Endodermal cell (in vitro differentiated cells): ENCODE data around the gene MAP2K3. TPM values are rescaled to one million over a fixed set of nuclear protein-coding genes. Genes with fewer than 3 reads are reported as not detected.

ENCODE experiments used
- DNase-seq: peaks from one replicate; pipeline ENCODE4 v3.0.0-alpha.2; 2017
- H3K27ac ChIP-seq: 2 replicates; pipeline ENCODE4 v1.5.1; 2013; ENCODE audit warnings: mild to moderate bottlenecking, low read depth, low read length, moderate library complexity
- H3K27me3 ChIP-seq: 2 replicates; pipeline ENCODE4 v1.6.1; 2013; ENCODE audit warnings: mild to moderate bottlenecking, low read length, moderate library complexity; ENCODE audit not compliant: insufficient read depth, control insufficient read depth, poor library complexity, severe bottlenecking
- H3K36me3 ChIP-seq: 2 replicates; pipeline ENCODE4 v1.7.0; 2013; ENCODE audit warnings: mild to moderate bottlenecking, low read length, moderate library complexity; ENCODE audit not compliant: control insufficient read depth, insufficient read depth
- H3K4me1 ChIP-seq: one replicate; pipeline ENCODE4 v1.7.0; 2013; ENCODE audit warnings: low read length; ENCODE audit not compliant: control insufficient read depth, insufficient read depth
- H3K4me3 ChIP-seq: 2 replicates; pipeline ENCODE4 v1.5.1; 2013; ENCODE audit warnings: mild to moderate bottlenecking, low read length, moderate library complexity
- H3K9ac ChIP-seq: 2 replicates; pipeline ENCODE4 v1.6.1; 2013; ENCODE audit warnings: mild to moderate bottlenecking, low read length, moderate library complexity; ENCODE audit not compliant: poor library complexity, severe bottlenecking; ENCODE audit errors: extremely low read depth
- H3K9me3 ChIP-seq: 2 replicates; pipeline ENCODE4 v1.6.1; 2013; ENCODE audit warnings: mild to moderate bottlenecking, low read length, moderate library complexity; ENCODE audit not compliant: control insufficient read depth
- H3K27ac Mint-ChIP-seq: 2 replicates; pipeline ENCODE4 v1.8.0; 2020; ENCODE audit warnings: mixed read lengths
- H3K27me3 Mint-ChIP-seq: 2 replicates; pipeline ENCODE4 v1.8.0; 2021; ENCODE audit warnings: mild to moderate bottlenecking, mixed read lengths; ENCODE audit not compliant: insufficient read depth
- H3K36me3 Mint-ChIP-seq: 2 replicates; pipeline ENCODE4 v1.8.0; 2020; ENCODE audit warnings: low read depth, mixed read lengths
- H3K4me1 Mint-ChIP-seq: 2 replicates; pipeline ENCODE4 v1.8.0; 2020; ENCODE audit warnings: mixed read lengths
- H3K4me3 Mint-ChIP-seq: 2 replicates; pipeline ENCODE4 v1.8.0; 2020; ENCODE audit warnings: mild to moderate bottlenecking, moderate library complexity, mixed read lengths
- H3K9me3 Mint-ChIP-seq: 2 replicates; pipeline ENCODE4 v1.8.0; 2020; ENCODE audit warnings: mild to moderate bottlenecking, mixed read lengths
- WGBS, 2 experiments: methylation state at CpG; one replicate each; pipeline versions ENCODE4 v1.1.5 to v1.1.7; 2013; ENCODE audit warnings: missing lambda C conversion rate in 2 of 2, mixed read lengths in 1 of 2; ENCODE audit not compliant: insufficient coverage in 1 of 2, insufficient read length in 1 of 2; 5-methylcytosine and 5-hydroxymethylcytosine counted together
- total RNA-seq, 2 donors: library from RNA; stranded (reverse); fragmentation: NEBNext Ultra II Directional in 1 of 2; extraction: Animal tissue kit (Norgen Biotek cat#: 25700) in 1 of 2; gene quantifications; 2 replicates in 1 of 2; 3 replicates in 1 of 2; pipeline ENCODE4 v1.2.1, GENCODE V29; 2021
- TF ChIP-seq, protein P1 (sequence below): fragments of 200-600 bp; sonication (generic); conservative IDR thresholded peaks from 2 replicates; pipeline ENCODE4 v1.5.0; 2021; ENCODE audit warnings: antibody characterized with exemption, mild to moderate bottlenecking

MAP2K3 gene
- total RNA-seq, 2 donors from 2014 or later: 31.6 to 37.6 TPM

DNA sequence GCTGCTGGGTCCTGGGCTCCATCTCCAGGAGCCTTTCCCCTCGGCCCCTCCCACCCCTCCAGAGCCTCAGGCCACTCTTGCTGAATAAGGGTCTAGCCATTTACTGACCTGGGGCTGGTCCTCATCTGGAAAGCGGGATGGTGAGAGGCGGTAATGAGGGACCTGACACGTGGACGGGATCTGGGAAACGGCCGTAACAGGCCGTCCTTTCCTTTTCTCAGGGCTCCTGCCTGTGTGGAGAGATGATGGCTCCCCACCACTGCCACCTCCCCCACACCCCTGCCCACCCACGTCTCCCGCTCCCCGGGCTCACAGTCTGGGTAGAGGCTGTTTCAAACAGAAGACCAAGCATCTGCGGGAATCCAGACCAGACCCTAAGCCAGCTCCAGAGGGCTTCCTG, 71.1 kb downstream of the MAP2K3 start:
- 89 to 90% methylated on average over 5 to 12 of the region's 12 CpGs for whole genome bisulfite sequencing, 2 experiments
- TF ChIP-seq, protein P1, sequence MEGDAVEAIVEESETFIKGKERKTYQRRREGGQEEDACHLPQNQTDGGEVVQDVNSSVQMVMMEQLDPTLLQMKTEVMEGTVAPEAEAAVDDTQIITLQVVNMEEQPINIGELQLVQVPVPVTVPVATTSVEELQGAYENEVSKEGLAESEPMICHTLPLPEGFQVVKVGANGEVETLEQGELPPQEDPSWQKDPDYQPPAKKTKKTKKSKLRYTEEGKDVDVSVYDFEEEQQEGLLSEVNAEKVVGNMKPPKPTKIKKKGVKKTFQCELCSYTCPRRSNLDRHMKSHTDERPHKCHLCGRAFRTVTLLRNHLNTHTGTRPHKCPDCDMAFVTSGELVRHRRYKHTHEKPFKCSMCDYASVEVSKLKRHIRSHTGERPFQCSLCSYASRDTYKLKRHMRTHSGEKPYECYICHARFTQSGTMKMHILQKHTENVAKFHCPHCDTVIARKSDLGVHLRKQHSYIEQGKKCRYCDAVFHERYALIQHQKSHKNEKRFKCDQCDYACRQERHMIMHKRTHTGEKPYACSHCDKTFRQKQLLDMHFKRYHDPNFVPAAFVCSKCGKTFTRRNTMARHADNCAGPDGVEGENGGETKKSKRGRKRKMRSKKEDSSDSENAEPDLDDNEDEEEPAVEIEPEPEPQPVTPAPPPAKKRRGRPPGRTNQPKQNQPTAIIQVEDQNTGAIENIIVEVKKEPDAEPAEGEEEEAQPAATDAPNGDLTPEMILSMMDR: no peak

DNA sequence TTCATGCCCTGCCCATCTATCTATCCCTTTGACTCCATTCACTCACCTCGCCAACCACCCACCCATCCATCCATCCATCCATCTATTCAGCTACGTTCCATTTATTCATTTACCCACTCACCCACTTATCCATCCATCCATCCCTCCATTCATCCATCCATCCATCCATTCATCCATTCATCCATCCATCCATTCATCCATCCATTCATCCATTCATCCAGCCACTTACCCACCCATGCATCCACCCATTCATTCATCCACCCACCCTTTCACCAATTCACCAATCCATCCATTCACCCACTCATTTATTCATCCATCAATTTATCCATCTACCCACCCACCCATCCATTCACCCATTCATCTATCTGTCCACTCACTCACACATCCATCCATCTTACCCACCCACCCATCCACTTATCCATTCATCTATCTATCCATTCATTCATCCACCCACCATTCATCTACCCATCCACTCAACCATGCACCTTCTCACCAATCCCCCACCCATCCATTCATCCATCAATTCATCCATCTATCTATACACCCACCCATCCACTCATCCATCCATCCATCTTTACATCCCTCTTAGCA, 72.1 kb downstream of the MAP2K3 start:
- Mint-ChIP-seq H3K9me3 (no peaks in the 10 kb centered on the region), H3K27me3 (peaks cover 42% of the 10 kb centered on the region), H3K36me3 (no peaks in the 10 kb centered on the region), H3K27ac (no peak overlapping the region), H3K4me3 (no peak overlapping the region), H3K4me1 (peaks cover 34% of the 10 kb centered on the region)
- H3K4me1 ChIP-seq: peaks cover 20% of the 10 kb centered on the region
- H3K9ac ChIP-seq: no peak overlapping the region
- no peaks in the 10 kb centered on the region for H3K27me3 ChIP-seq
- WGBS, 2 experiments: 90 to 91% methylated on average over 2 of the region's 2 CpGs
- TF ChIP-seq, protein P1: no peak
- no peak overlapping the region for H3K27ac ChIP-seq
- no peak for DNase-seq
- no peaks in the 10 kb centered on the region for H3K36me3 ChIP-seq
- no peak overlapping the region for H3K4me3 ChIP-seq
- no peaks in the 10 kb centered on the region for H3K9me3 ChIP-seq

More for the DNA sequence above, 71.1 kb downstream of the MAP2K3 start:
- Histone ChIP-seq H3K4me1 (peaks cover 14% of the 10 kb centered on the region), H3K27ac (no peak overlapping the region), H3K9ac (no peak overlapping the region), H3K4me3 (no peak overlapping the region), H3K9me3 (no peaks in the 10 kb centered on the region), H3K36me3 (no peaks in the 10 kb centered on the region), H3K27me3 (no peaks in the 10 kb centered on the region)
- Mint-ChIP-seq H3K27ac (no peak overlapping the region), H3K9me3 (no peaks in the 10 kb centered on the region), H3K4me3 (no peak overlapping the region), H3K27me3 (peaks cover 42% of the 10 kb centered on the region), H3K36me3 (no peaks in the 10 kb centered on the region), H3K4me1 (peaks cover 28% of the 10 kb centered on the region)
- no peak for DNase-seq

DNA sequence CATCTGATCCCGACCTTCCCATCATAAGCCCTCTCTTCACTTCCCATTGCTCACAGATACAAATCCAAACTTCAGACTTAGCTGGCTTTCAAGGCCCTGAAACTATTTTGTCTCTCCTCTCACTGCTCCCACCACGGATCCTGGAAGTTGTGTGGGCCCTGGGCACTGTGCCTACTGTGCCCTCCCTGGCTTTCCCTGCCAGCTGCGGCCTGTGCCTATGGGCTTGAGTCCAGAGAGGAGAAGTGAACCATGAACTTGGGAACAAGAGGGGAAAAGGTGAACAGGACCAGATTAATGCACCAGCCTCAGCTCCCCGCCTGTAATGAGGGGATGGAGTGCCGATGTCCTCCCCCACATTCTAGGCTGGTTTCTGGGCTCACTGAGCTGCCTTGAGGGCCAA, 72.8 kb downstream of the MAP2K3 start:
- Histone ChIP-seq H3K27ac (peak overlapping the region; percentile 2), H3K36me3 (no peaks in the 10 kb centered on the region), H3K9ac (no peak overlapping the region), H3K4me1 (peaks cover 20% of the 10 kb centered on the region), H3K27me3 (no peaks in the 10 kb centered on the region), H3K4me3 (no peak overlapping the region), H3K9me3 (no peaks in the 10 kb centered on the region)
- Mint-ChIP-seq H3K4me3 (no peak overlapping the region), H3K9me3 (no peaks in the 10 kb centered on the region), H3K27me3 (peaks cover 42% of the 10 kb centered on the region), H3K27ac (no peak overlapping the region), H3K36me3 (no peaks in the 10 kb centered on the region), H3K4me1 (peaks cover 34% of the 10 kb centered on the region)
- WGBS, 2 experiments: 83 to 100% methylated on average over 2 to 5 of the region's 5 CpGs
- TF ChIP-seq, protein P1: no peak
- no peak for DNase-seq
